RWPE1 (cell line): ENCODE data around the gene KRTAP2-1.
"Not testable (repeated sequence)": the region's sequence is repeated elsewhere in the genome, so short reads cannot be mapped to it uniquely, and the experiment has no call there.

Experiments used
- CTCF ChIA-PET: fragments of 350-600 bp; sonication (Branson Sonifier 250); formaldehyde crosslinking; extraction: SDS; loops from one replicate; lab custom pipeline; 2021; lab: Yijun Ruan, JAX
- POLR2A ChIA-PET: fragments of 400-600 bp; formaldehyde crosslinking; extraction: SDS; loops from one replicate; lab custom pipeline; 2020; ENCODE audit warnings: antibody characterized with exemption; ENCODE audit not compliant: low non-redundant PET; lab: Yijun Ruan, JAX
- DNase-seq: peaks from one replicate; pipeline ENCODE4 v3.0.0; 2012; ENCODE audit warnings: low spot score
- H3K27ac ChIP-seq: fragments of 450-650 bp; 2 replicates; pipeline ENCODE4 v1.5.1; 2017
- TF ChIP-seq, protein P1 (sequence below): fragments of 450-650 bp; conservative IDR thresholded peaks from 2 replicates; pipeline ENCODE4 v1.5.1; 2017; ENCODE audit warnings: low read depth, mild to moderate bottlenecking

The KRTAP2-1 gene

DNA sequence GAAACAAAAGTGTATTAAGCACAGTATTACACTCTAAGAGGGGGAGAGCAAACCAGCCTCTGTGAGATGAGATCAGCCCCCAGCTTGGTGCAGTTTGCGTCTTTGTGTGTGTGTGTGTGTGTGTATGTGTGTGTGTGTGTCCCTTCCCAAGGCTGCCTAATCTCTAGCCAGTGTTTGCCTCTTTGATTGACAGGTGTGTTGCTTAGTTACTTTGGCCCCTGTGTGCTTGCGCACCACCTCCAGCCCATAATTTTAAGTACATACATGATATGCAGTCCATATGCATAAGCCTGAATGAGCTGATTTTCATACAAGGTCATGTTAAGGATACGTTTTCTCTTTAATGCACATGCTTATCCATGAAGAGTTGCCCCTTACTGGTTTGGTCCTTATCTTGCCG is 45.3 kb downstream of the KRTAP2-1 start:
- CTCF ChIA-PET, result no interaction called here
- TF ChIP-seq, protein P1, sequence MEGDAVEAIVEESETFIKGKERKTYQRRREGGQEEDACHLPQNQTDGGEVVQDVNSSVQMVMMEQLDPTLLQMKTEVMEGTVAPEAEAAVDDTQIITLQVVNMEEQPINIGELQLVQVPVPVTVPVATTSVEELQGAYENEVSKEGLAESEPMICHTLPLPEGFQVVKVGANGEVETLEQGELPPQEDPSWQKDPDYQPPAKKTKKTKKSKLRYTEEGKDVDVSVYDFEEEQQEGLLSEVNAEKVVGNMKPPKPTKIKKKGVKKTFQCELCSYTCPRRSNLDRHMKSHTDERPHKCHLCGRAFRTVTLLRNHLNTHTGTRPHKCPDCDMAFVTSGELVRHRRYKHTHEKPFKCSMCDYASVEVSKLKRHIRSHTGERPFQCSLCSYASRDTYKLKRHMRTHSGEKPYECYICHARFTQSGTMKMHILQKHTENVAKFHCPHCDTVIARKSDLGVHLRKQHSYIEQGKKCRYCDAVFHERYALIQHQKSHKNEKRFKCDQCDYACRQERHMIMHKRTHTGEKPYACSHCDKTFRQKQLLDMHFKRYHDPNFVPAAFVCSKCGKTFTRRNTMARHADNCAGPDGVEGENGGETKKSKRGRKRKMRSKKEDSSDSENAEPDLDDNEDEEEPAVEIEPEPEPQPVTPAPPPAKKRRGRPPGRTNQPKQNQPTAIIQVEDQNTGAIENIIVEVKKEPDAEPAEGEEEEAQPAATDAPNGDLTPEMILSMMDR, result no peak
- POLR2A ChIA-PET, result no interaction called here
- peak overlapping the region; percentile 85 for H3K27ac ChIP-seq
- DNase-seq, result no peak

DNA sequence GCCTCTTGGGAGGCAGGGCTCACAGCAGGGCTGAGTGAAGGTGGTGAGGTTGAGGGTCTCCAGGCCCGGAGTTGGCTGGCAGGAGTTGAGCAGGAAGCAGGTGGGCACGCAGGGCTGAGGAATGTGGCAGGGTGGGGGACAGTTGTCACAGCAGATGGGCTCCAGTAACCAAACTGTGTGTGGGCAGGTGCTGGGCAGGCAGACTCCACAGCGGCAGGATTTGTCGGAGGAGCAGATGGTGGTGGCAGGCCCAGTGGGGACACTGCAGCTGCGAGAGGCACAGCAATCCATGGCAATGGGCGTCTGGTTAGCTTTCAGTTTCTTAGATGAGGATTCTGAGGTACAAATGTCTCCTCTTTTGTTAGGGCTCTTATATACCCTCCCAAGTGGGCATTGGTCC is 47.6 kb downstream of the KRTAP2-1 start, which contains the start of gene KRTAP3-2:
KRTAP3-2 (minus strand) TSS at position 344 of the 400 bp plus-strand sequence; CDS start at position 291, 53 bp downstream.
- CTCF ChIA-PET, result interaction anchor here (0.7 kb wide), 1 partner anchor 409 kb away, joined by 3 read pairs; no protein-coding TSS in a partner anchor
- H3K27ac ChIP-seq, DNase-seq, POLR2A ChIA-PET: not testable (repeated sequence)

DNA sequence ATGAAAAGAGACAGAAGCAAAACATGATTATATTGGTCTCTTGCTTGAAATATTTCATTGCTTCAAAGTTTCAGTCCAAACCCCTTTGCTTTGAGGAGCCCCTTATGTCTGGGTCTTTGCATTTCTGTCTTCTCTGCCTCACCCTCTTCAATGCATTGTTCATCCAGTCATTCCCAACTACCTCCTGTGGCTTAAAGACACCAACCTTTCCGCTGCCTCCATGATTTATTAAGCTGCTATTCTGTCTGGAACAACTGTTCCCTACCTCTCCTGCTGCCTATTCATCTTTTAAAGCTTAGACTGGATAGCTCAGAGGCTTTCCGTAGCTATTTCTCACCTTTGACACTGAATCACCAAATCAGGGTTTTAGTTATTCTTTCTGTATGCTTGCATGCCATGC is 49.8 kb downstream of the KRTAP2-1 start:
- no peak for DNase-seq
- ChIA-PET CTCF (no interaction called here), POLR2A (no interaction called here)
- H3K27ac ChIP-seq, result no peak overlapping the region
- TF ChIP-seq, protein P1, result no peak

DNA sequence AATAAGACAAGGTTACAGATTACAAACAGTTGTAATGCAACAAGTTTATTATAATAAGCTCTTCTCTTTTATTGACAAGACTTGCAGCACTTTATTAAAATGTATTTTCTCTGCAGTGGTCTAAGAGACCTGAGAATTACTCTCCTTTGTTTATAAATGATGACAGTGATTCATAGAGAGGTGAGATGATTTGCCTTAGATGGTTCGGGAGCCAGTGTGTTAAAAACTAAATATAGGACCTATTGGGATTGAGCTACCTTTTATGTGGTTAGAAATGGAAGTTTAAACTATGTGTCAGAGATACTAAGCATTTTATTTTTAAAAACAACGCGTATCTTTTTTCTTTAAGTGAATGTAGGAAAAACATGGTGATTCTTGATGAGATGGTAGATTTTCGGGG is 50.3 kb downstream of the KRTAP2-1 start:
- ChIA-PET POLR2A (no interaction called here), CTCF (no interaction called here)
- DNase-seq, result no peak
- no peak overlapping the region for H3K27ac ChIP-seq
- TF ChIP-seq, protein P1, result no peak
